Stimulated activated CD4-positive, alpha-beta T cell treated with anti-CD3 and anti-CD28 coated beads, Interleukin-4, amount 100 ng/mL, for 48 hours (primary cell): ENCODE results near the gene SFRP5.
A peak's percentile ranks its signal among the peaks of the same experiment; 100 is the strongest.

Source experiments
- DNase-seq, 2 donors: peaks; one replicate each; pipeline ENCODE4 v3.0.0-alpha.2; 2020; ENCODE audit warnings: low read depth in 2 of 2

Gene SFRP5

GRCh38 chr10:97765201-97765600, 6.6 kb downstream of the SFRP5 start:
- no peak for DNase-seq

DNA sequence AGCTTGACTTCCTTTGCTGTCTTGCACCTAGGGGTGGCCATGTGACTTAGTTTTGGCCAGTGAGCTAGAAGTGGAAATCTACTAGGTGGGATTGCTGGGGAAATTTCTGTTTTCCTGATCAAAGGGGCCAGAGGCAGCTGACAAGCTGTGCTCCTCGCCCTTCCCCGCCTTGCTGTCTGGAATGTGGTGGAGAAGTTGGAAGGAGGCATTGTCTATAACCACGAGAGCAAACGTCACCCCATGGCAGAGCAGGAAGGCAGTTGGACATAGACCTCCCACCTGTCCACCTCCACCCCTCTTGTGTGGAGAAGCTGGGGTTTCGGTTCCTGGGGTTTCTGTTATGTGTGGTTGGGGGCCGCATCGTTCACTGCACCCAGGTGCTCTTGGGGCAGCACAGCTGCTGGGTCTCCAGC, 7.3 kb downstream of the SFRP5 start:
- no peak for DNase-seq

DNA sequence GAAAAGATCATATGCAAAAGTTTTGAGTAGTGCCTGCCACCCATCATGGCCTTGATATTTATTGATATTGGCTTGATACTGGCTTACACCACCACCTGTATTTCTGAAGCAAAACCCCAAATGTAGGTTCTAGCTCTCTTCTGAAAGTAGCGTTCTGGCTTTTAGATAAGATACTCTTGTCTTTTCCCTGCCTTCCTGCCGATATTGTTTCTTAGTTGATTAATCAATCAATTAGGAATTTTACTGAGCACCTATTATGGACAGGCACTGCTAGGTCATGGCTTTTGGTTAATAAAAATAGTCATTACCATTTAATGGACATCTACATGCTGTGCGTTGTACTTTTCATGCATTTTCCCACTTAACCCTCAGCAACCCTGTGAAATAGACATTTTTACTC, 7.9 kb downstream of the SFRP5 start:
- DNase-seq: no peak

- no peak for DNase-seq
Measured at GRCh38 chr10:97763411-97763810, 8.4 kb downstream of the SFRP5 start.

DNA sequence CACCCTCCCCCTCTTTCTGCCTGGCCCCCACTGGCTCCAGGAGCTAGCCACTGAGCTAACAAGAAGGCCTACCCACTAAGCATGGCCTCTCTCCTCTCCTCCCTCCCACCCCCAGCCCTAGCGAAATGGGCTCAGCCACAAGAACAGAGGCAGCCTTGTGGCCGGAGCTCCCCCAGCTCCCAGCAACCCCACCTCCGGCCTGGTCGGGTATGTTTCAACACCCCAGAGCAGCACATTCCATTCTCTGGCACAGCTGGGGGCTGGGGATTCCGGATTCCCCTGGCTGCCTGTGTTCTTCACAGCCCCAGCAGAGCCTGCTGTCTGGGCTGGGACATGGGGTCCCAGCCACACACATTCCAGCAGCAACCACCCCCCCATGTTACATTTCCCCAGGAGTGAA, 9.0 kb downstream of the SFRP5 start:
- DNase-seq: no peak

- DNase-seq: no peak
Measured at GRCh38 chr10:97762056-97762455, 9.7 kb downstream of the SFRP5 start.

DNA sequence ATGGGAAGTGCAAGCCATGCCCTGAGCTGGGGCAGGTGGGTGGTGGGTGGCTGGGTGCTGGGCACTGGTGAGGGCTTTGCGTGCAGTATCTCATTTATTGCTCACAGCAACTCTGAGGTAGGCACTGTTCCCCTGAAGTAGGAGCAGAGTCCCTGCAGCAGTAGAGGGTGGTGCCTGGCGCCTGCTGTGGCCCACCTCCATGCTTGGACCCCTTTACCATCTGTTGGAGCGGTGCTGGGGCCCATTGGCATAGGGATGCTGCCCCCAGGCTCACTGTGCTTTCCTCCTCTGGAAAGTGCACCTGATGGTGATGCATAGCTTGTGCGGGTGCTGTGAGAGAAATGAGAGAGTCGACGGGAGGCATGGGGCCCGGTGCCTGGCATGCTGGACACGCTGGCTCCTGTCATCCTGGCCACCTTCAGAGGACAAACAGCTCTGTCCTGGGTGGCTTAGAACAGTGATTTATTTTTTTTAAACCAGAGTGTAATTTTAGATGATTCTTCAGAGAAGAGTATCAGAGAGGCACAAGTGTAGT, 10.4 kb downstream of the SFRP5 start:
- no peak for DNase-seq

- DNase-seq: no peak
Measured at GRCh38 chr10:97760461-97761257, 11.1 kb downstream of the SFRP5 start.

GRCh38 chr10:97759946-97760345, 11.9 kb downstream of the SFRP5 start:
- no peak for DNase-seq

- DNase-seq: peak in 1 of 2 donors; percentile 41
Measured at GRCh38 chr10:97759158-97759887, 12.5 kb downstream of the SFRP5 start.

DNA sequence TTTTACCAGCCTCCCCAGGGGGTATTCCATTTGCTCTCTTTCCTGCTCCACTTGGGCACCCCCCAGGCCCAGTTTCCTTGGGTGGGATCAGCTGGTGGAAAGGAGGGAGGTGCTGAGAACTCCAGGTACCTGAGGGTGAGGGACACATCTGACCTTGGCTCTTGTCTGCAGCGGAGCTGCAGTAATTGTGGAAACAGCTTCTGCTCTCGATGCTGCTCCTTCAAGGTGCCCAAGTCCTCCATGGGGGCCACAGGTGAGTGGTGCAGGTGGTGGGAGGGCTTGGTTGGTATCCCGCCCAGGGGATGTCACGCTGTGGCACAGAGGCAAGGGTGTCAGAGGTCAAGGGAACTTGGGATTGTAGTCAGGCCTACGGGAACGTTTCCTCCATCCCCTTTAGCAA, 14.3 kb downstream of the SFRP5 start:
- DNase-seq: no peak

GRCh38 chr10:97755718-97756117, 16.1 kb downstream of the SFRP5 start:
- DNase-seq: no peak

DNA sequence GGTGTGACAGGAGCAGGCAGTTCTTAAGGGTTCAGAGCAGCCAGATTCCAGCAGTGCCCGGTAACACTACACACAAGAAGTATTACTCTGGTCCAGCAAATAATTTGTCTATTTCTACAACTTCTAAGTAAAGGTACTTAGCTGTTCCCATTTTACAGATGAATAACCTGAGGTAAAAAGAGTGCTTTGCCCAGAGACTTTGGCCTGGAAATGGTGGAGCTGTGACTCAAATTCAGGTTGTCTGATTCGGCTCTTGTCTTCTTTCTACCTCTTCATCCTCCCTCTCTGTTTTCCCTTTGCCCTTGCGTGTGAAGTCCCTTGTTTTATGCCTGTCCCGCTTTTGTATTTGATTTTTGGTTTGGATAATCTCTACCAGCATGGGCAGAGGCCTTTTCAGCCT, 17.1 kb downstream of the SFRP5 start:
- no peak for DNase-seq

DNA sequence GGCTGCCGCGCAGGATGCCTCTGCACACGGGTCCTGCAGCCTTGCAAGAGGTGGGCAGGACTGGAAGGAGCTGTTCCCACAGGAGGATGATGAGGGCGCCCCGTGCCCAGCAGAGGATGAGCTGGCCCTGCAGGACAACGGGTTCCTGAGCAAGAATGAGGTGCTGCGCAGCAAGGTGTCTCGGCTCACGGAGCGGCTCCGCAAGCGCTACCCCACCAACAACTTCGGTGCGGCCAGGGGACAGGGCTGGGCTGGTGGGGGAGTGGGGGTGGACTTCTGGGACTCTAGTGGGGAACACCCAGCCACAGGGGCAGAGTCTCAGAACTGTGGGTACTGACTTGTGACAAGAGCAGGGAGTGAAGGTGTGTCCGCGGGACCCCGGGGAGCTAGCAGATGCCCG, 18.8 kb downstream of the SFRP5 start:
- DNase-seq: no peak

- DNase-seq: no peak
Measured at GRCh38 chr10:97748116-97748515, 23.7 kb downstream of the SFRP5 start.

GRCh38 chr10:97747573-97747972, 24.2 kb downstream of the SFRP5 start:
- no peak for DNase-seq

DNA sequence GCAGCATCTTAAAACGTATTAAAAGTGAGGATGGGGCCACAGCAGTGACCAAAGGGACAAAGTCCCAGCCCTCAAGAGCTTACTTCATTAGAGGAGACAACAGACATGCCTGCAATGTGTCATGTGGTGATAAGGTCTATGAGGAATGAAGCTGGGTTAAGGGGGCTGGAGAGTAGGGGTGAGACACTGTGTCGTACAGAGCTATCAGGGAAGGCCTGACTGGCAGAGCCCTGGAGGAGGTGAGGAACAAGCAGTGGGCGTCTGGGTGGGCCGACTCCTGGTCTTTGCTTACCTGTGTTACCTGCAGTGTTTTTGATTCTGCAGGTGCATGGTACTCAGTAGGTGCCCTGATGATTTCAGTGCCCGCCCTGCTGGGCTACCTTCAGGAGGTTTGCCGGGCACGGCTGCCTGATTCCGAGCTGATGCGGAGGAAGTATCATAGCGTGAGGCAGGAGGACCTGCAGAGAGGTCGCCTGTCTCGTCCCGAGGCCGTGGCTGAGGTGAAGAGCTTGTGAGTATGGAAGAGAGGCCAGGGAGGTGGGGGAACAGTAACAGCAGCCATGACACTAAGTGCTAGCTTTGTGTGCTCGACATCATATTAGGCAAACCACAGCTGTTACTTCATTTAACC, 27.3 kb downstream of the SFRP5 start:
- DNase-seq: no peak

GRCh38 chr10:97743169-97743943, 28.4 kb downstream of the SFRP5 start:
- no peak for DNase-seq

DNA sequence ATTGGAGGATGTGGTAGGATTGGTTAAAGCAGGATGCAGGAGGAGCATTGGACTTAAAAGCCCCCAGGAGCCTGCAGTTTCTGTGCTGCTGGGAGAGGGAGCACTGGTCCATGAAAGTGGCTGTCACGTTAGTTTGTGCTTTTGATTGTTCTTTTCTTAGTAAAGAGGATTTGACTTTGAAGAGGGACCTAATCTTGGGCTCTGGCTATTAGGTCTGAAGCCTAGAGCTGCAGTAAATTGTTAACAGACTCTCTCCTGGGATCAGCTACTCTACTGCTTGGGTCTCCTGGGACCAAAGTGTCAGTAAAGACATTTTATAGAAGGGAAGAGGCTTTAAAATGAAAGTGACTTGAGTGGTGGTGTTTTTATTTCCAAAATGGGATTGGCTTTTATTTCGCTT, 31.2 kb downstream of the SFRP5 start:
- DNase-seq: no peak

GRCh38 chr10:97738616-97739015, 33.2 kb downstream of the SFRP5 start:
- DNase-seq: no peak

DNA sequence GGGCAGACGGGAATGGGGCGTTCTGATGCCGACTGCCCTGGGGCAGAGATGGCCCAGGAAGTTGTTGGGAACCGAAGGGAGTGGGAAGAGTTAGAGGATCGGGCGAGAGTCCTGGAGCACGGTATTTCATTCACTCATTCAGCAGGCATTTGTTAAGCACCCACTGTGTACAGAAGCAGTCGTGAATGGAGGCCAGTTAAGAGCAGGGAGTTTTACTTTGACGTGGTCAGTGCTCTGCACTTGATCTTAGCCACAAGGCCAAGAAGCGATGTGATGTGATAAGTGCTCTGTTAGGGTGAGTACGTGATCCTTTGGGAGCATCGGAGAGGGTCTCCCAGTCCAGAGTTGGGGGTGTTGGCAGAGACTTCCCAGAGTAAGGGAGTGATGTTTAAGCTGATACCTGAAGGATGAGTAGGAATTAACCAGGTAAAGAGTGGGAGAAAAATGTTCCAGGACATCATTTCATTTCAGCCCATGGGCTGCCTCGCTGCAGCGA, 34.0 kb downstream of the SFRP5 start:
- no peak for DNase-seq
